ENCODE data around the gene RBMY1D. TPM values are rescaled to one million over a fixed set of nuclear protein-coding genes. Genes with fewer than 3 reads are reported as not detected.

RBMY1D gene
- total and polyA plus RNA-seq, 2 donors (not counting 1 experiment from before 2014, with no cell fraction given) = not detected

- Histone ChIP-seq H3K27me3 (replicated peaks in 1 of 4; ENCODE audit: control extremely low read depth in 1 of 4, control insufficient read depth in 3 of 4, insufficient read depth in 4 of 4, low read length in 3 of 4) (no peaks in the 10 kb centered on the region), H4K20me1 (ENCODE audit: control insufficient read depth, insufficient read depth, low read length, poor library complexity, severe bottlenecking) (no peaks in the 10 kb centered on the region), H3K9ac (ENCODE audit: low read length) (no peak overlapping the region), H3K79me2 (ENCODE audit: control insufficient read depth, insufficient read depth, low read length) (no peaks in the 10 kb centered on the region), H3K27ac (ENCODE audit: low read length in 2 of 2) (no peak overlapping the region), H3K4me3 (ENCODE audit: control extremely low read depth in 1 of 5, extremely low read depth in 1 of 5, insufficient read depth in 1 of 5, low read depth in 2 of 5, low read length in 4 of 5) (no peak overlapping the region), H2AFZ (ENCODE audit: insufficient read depth, low read depth, low read length, poor library complexity, severe bottlenecking) (no peak overlapping the region), H3K36me3 (replicated peaks in 1 of 2; ENCODE audit: control extremely low read depth in 1 of 2, control insufficient read depth in 1 of 2, extremely low read depth in 1 of 2, insufficient read depth in 2 of 2, low read length in 1 of 2) (no peaks in the 10 kb centered on the region), H3K9me3 (ENCODE audit: control extremely low read depth in 1 of 3, control insufficient read depth in 2 of 3, insufficient read depth in 1 of 3, low read length in 2 of 3) (no peaks in the 10 kb centered on the region), H3K4me2 (replicated peaks; ENCODE audit: low read depth, low read length, poor library complexity, severe bottlenecking) (no peak overlapping the region), H3K4me1 (ENCODE audit: control insufficient read depth in 2 of 2, insufficient read depth in 2 of 2, low read length in 2 of 2) (no peaks in the 10 kb centered on the region)
- intact Hi-C loops (cut with micrococcal nuclease) = no loop called here
- DNase-seq (no peak), ATAC-seq (ENCODE audit: low read depth) (no peak)
- Mint-ChIP-seq H3K4me1 (no peaks in the 10 kb centered on the region), H3K9me3 (ENCODE audit: insufficient read depth) (no peaks in the 10 kb centered on the region), H3K27ac (no peak overlapping the region), H3K27me3 (no peaks in the 10 kb centered on the region), H3K4me3 (no peak overlapping the region)
- POLR2A ChIA-PET = no interaction called here
- 89% methylated on average over 5 of the region's 5 CpGs for WGBS (ENCODE audit: insufficient coverage)
- TF ChIP-seq CTCF (IDR thresholded peaks at IDR 0.05) (no peak), EZH2 (IDR thresholded peaks at IDR 0.05; ENCODE audit: borderline replicate concordance, insufficient read depth, low read depth, low read length, poor library complexity, severe bottlenecking) (no peak)
- CTCF ChIA-PET = no interaction called here
These were observed 54.8 kb downstream of the RBMY1D start for GRCh38 chrY:21839489-21839888.

GRCh38 chrY:21836343-21836742 lies 58.0 kb downstream of the RBMY1D start:
- DNase-seq (no peak), ATAC-seq (ENCODE audit: low read depth) (no peak)
- Histone ChIP-seq H2AFZ (ENCODE audit: insufficient read depth, low read depth, low read length, poor library complexity, severe bottlenecking) (no peak overlapping the region), H3K9ac (ENCODE audit: low read length) (no peak overlapping the region), H3K4me2 (replicated peaks; ENCODE audit: low read depth, low read length, poor library complexity, severe bottlenecking) (no peak overlapping the region), H3K27me3 (replicated peaks in 1 of 4; ENCODE audit: control extremely low read depth in 1 of 4, control insufficient read depth in 3 of 4, insufficient read depth in 4 of 4, low read length in 3 of 4) (no peaks in the 10 kb centered on the region), H4K20me1 (ENCODE audit: control insufficient read depth, insufficient read depth, low read length, poor library complexity, severe bottlenecking) (no peaks in the 10 kb centered on the region), H3K9me3 (ENCODE audit: control extremely low read depth in 1 of 3, control insufficient read depth in 2 of 3, insufficient read depth in 1 of 3, low read length in 2 of 3) (no peaks in the 10 kb centered on the region), H3K4me1 (ENCODE audit: control insufficient read depth in 2 of 2, insufficient read depth in 2 of 2, low read length in 2 of 2) (no peaks in the 10 kb centered on the region), H3K27ac (ENCODE audit: low read length in 2 of 2) (no peak overlapping the region), H3K79me2 (ENCODE audit: control insufficient read depth, insufficient read depth, low read length) (no peaks in the 10 kb centered on the region), H3K4me3 (ENCODE audit: control extremely low read depth in 1 of 5, extremely low read depth in 1 of 5, insufficient read depth in 1 of 5, low read depth in 2 of 5, low read length in 4 of 5) (no peak overlapping the region), H3K36me3 (replicated peaks in 1 of 2; ENCODE audit: control extremely low read depth in 1 of 2, control insufficient read depth in 1 of 2, extremely low read depth in 1 of 2, insufficient read depth in 2 of 2, low read length in 1 of 2) (no peaks in the 10 kb centered on the region)
- Mint-ChIP-seq H3K27me3 (no peaks in the 10 kb centered on the region), H3K27ac (no peak overlapping the region), H3K9me3 (ENCODE audit: insufficient read depth) (no peaks in the 10 kb centered on the region), H3K4me3 (no peak overlapping the region), H3K4me1 (no peaks in the 10 kb centered on the region)
- intact Hi-C loops (cut with micrococcal nuclease) = no loop called here
- no peak for TF ChIP-seq CTCF (IDR thresholded peaks at IDR 0.05)
- CTCF ChIA-PET = no interaction called here
- POLR2A ChIA-PET = no interaction called here
- 85% methylated on average over 5 of the region's 8 CpGs for WGBS (ENCODE audit: insufficient coverage)
